B cell (primary cell): ENCODE results near the gene UBFD1.

Experiments
- EZH2 ChIP-seq: IDR thresholded peaks from 2 replicates; pipeline ENCODE4 v1.6.1; 2012; ENCODE audit warnings: borderline replicate concordance, low read depth, mild to moderate bottlenecking, moderate library complexity, low read length; ENCODE audit not compliant: insufficient read depth, poor library complexity, severe bottlenecking
- TF ChIP-seq, protein P1 (sequence below): fragments of 200-600 bp; IDR thresholded peaks from one replicate; pipeline ENCODE4 v1.8.0; 2022; ENCODE audit warnings: antibody characterized with exemption, mild to moderate bottlenecking

DNA sequence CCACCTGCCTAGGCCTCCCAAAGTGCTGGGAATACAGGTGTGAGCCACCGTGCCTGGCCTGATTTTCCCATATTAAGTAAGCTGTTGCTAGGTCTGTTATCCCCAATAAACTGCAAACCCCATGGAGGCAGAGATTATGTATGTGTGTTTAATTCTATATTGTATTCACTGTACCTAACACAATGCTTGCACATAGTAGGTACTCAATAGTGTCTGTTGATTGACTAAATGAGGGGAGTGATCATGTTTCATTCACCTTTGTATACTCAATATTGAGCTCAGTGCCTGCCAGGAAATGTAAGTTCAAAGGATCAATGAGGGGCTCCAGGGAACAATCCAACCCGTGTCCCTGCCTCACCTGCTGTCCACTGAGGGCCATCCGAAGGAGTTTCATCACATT, 32.6 kb upstream of the UBFD1 start:
- no peak for TF ChIP-seq EZH2
- TF ChIP-seq, protein P1, sequence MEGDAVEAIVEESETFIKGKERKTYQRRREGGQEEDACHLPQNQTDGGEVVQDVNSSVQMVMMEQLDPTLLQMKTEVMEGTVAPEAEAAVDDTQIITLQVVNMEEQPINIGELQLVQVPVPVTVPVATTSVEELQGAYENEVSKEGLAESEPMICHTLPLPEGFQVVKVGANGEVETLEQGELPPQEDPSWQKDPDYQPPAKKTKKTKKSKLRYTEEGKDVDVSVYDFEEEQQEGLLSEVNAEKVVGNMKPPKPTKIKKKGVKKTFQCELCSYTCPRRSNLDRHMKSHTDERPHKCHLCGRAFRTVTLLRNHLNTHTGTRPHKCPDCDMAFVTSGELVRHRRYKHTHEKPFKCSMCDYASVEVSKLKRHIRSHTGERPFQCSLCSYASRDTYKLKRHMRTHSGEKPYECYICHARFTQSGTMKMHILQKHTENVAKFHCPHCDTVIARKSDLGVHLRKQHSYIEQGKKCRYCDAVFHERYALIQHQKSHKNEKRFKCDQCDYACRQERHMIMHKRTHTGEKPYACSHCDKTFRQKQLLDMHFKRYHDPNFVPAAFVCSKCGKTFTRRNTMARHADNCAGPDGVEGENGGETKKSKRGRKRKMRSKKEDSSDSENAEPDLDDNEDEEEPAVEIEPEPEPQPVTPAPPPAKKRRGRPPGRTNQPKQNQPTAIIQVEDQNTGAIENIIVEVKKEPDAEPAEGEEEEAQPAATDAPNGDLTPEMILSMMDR, result no peak
